ENCODE measurements around the gene FAIM2.

Gene FAIM2

GRCh38 chr12:49868449-49868848 is 35.3 kb downstream of the FAIM2 start:
- POLR2A ChIA-PET = interaction anchor here (0.6 to 2.0 kb wide), 7 partner anchors 17 to 1477 kb away, joined by 3 to 6 read pairs (median 4); no protein-coding TSS in a partner anchor
- Histone ChIP-seq H3K27ac (ENCODE audit: extremely low read depth, low read depth, low read length) (peak overlapping the region; percentile 63; the same call in 1 of the 2 replicates), H3K36me3 (ENCODE audit: control insufficient read depth in 2 of 2, insufficient read depth in 1 of 2, low read length in 2 of 2) (no peaks in the 10 kb centered on the region), H3K4me3 (ENCODE audit: low read depth, low read length) (no peak overlapping the region), H3K9me3 (ENCODE audit: control insufficient read depth, insufficient read depth, low read depth, low read length) (no peaks in the 10 kb centered on the region), H3K4me1 (ENCODE audit: control insufficient read depth, insufficient read depth, low read length) (peaks cover 14% of the 10 kb centered on the region)
- CTCF ChIA-PET = interaction anchor here (0.7 to 6.1 kb wide), 22 partner anchors 18 to 206 kb away, joined by 3 to 99 read pairs (median 9); partner anchors contain the start of gene BCDIN3D
- no peak for TF ChIP-seq ZXDB (tag by site-specific recombination; IDR thresholded peaks at IDR 0.05)
- no peak for TF ChIP-seq ZNF664 (tag by site-specific recombination; IDR thresholded peaks at IDR 0.05)
- TF ChIP-seq PBX3 (CRISPR knock-in tag; IDR thresholded peaks at IDR 0.05) = no peak
- TF ChIP-seq CTCF (tag by site-specific recombination; IDR thresholded peaks at IDR 0.05) = no peak
- TF ChIP-seq ZNF335 (tag by site-specific recombination; conservative IDR thresholded peaks at IDR 0.05) = no peak
- no peak for TF ChIP-seq ZNF654 (tag by site-specific recombination; IDR thresholded peaks at IDR 0.05; ENCODE audit: low read depth)
- TF ChIP-seq ZBTB21 (tag by site-specific recombination; IDR thresholded peaks at IDR 0.05) = no peak
- TF ChIP-seq ZNF24 (tag by site-specific recombination; IDR thresholded peaks at IDR 0.05) = no peak
- TF ChIP-seq ZBTB8A (tag by site-specific recombination; IDR thresholded peaks at IDR 0.05) = no peak
- no peak for TF ChIP-seq ZNF548 (tag by site-specific recombination; IDR thresholded peaks at IDR 0.05)
- TF ChIP-seq ZNF626 (tag by site-specific recombination; IDR thresholded peaks at IDR 0.05) = no peak
- TF ChIP-seq SALL2 (tag by site-specific recombination; IDR thresholded peaks at IDR 0.05; ENCODE audit: borderline replicate concordance) = no peak
- no peak for TF ChIP-seq ZNF692 (tag by site-specific recombination; IDR thresholded peaks at IDR 0.05)

- Histone ChIP-seq H3K27ac (ENCODE audit: extremely low read depth, low read depth, low read length) (peak overlapping the region; percentile 63; the same call in 1 of the 2 replicates), H3K4me3 (ENCODE audit: low read depth, low read length) (no peak overlapping the region), H3K36me3 (ENCODE audit: control insufficient read depth in 2 of 2, insufficient read depth in 1 of 2, low read length in 2 of 2) (no peaks in the 10 kb centered on the region), H3K4me1 (ENCODE audit: control insufficient read depth, insufficient read depth, low read length) (peaks cover 14% of the 10 kb centered on the region), H3K9me3 (ENCODE audit: control insufficient read depth, insufficient read depth, low read depth, low read length) (no peaks in the 10 kb centered on the region)
- POLR2A ChIA-PET = interaction anchor here (0.5 to 2.0 kb wide), 4 partner anchors 21 to 330 kb away, joined by 3 to 6 read pairs (median 4); no protein-coding TSS in a partner anchor
- CTCF ChIA-PET = interaction anchor here (0.6 to 6.1 kb wide), 39 partner anchors 13 to 207 kb away, joined by 3 to 99 read pairs (median 7); partner anchors contain the start of genes AQP2 and BCDIN3D
- TF ChIP-seq ZNF132 (tag by site-specific recombination; IDR thresholded peaks at IDR 0.05; ENCODE audit: borderline replicate concordance) = no peak
- no peak for TF ChIP-seq ZBTB8A (tag by site-specific recombination; IDR thresholded peaks at IDR 0.05)
- TF ChIP-seq ZNF274 (IDR thresholded peaks at IDR 0.05; ENCODE audit: low read length) = no peak
- TF ChIP-seq ZNF274 (tag by site-specific recombination; IDR thresholded peaks at IDR 0.05; ENCODE audit: borderline replicate concordance) = no peak
- TF ChIP-seq ZIC2 (tag by site-specific recombination; IDR thresholded peaks at IDR 0.05) = no peak
- no peak for TF ChIP-seq PRDM6 (tag by site-specific recombination; IDR thresholded peaks at IDR 0.05)
- TF ChIP-seq ZNF155 (tag by site-specific recombination; IDR thresholded peaks at IDR 0.05) = no peak
- TF ChIP-seq ZNF654 (tag by site-specific recombination; IDR thresholded peaks at IDR 0.05; ENCODE audit: low read depth) = no peak
- TF ChIP-seq ZSCAN16 (tag by site-specific recombination; IDR thresholded peaks at IDR 0.05) = no peak
- TF ChIP-seq ZNF174 (tag by site-specific recombination; IDR thresholded peaks at IDR 0.05) = no peak
- no peak for TF ChIP-seq WT1 (tag by site-specific recombination; IDR thresholded peaks at IDR 0.05)
- TF ChIP-seq SP7 (tag by site-specific recombination; IDR thresholded peaks at IDR 0.05) = peak; percentile 10; the same call in 1 of the 2 replicates
- no peak for TF ChIP-seq ZNF404 (tag by site-specific recombination; IDR thresholded peaks at IDR 0.05)
- TF ChIP-seq ZNF624 (tag by site-specific recombination; IDR thresholded peaks at IDR 0.05) = no peak
- no peak for TF ChIP-seq ZNF473 (tag by site-specific recombination; IDR thresholded peaks at IDR 0.05)
Observed at GRCh38 chr12:49867570-49868341, 35.9 kb downstream of the FAIM2 start.

Measured in HEK293 (cell line).